Measurements from ENCODE around the gene ZNF497.

- TF ChIP-seq CTCF (IDR thresholded peaks at IDR 0.05; ENCODE audit: insufficient read depth, low read length, poor library complexity, severe bottlenecking) (no peak), EZH2phosphoT487 (conservative IDR thresholded peaks at IDR 0.05; ENCODE audit: low read length) (no peak)
Observed at GRCh38 chr19:58381460-58382212, 19.1 kb upstream of the ZNF497 start.

Measured in SU-DHL-6 (cell line).